Mesenchymal stem cell (in vitro differentiated cells and primary cell): ENCODE data around the gene PDE6C.
A peak's percentile ranks its signal among the peaks of the same experiment; 100 is the strongest.

Experiments
- DNase-seq: peaks from one replicate; pipeline ENCODE4 v3.0.0-alpha.2; 2013
- H2AFZ ChIP-seq: one replicate; pipeline ENCODE4 v1.6.1; 2013; ENCODE audit warnings: low read depth, mild to moderate bottlenecking, control low read depth, inconsistent platforms, low read length, moderate library complexity
- H2AK5ac ChIP-seq: 2 replicates; pipeline ENCODE4 v1.6.1; 2013; ENCODE audit warnings: low read length, moderate library complexity, mild to moderate bottlenecking, inconsistent platforms; ENCODE audit not compliant: severe bottlenecking
- H2BK120ac ChIP-seq: one replicate; pipeline ENCODE4 v1.6.1; 2013; ENCODE audit warnings: low read depth, mild to moderate bottlenecking, inconsistent platforms, low read length, moderate library complexity
- H2BK12ac ChIP-seq, 2 experiments: one replicate each; pipeline ENCODE4 v1.6.1; 2013; ENCODE audit warnings: inconsistent platforms in 2 of 2, low read length in 2 of 2, mild to moderate bottlenecking in 2 of 2, moderate library complexity in 2 of 2, control low read depth in 1 of 2
- H2BK15ac ChIP-seq: one replicate; pipeline ENCODE4 v1.6.1; 2013; ENCODE audit warnings: mild to moderate bottlenecking, low read depth, inconsistent platforms; ENCODE audit not compliant: poor library complexity, severe bottlenecking
- H2BK5ac ChIP-seq: 2 replicates; pipeline ENCODE4 v1.6.1; 2013; ENCODE audit warnings: low read depth, mild to moderate bottlenecking, low read length, control low read depth, inconsistent platforms; ENCODE audit not compliant: poor library complexity, severe bottlenecking
- H3K14ac ChIP-seq, 2 experiments: one replicate each; pipeline ENCODE4 v1.6.1; 2013; ENCODE audit warnings: inconsistent platforms in 2 of 2, low read length in 2 of 2, control low read depth in 1 of 2, mild to moderate bottlenecking in 1 of 2, moderate library complexity in 1 of 2
- H3K18ac ChIP-seq, 2 experiments: one replicate each; pipeline ENCODE4 v1.6.1; 2013; ENCODE audit warnings: inconsistent platforms in 2 of 2, low read length in 2 of 2, control low read depth in 1 of 2, low read depth in 1 of 2, mild to moderate bottlenecking in 1 of 2
- H3K23ac ChIP-seq, 2 experiments: one replicate each; pipeline ENCODE4 v1.6.1; 2013; ENCODE audit warnings: inconsistent platforms in 2 of 2, low read length in 2 of 2, mild to moderate bottlenecking in 2 of 2, moderate library complexity in 2 of 2, control low read depth in 1 of 2
- H3K27ac ChIP-seq: 2 replicates; pipeline ENCODE4 v1.5.1; 2013; ENCODE audit warnings: mild to moderate bottlenecking, moderate library complexity, low read length, control low read depth, inconsistent platforms; ENCODE audit not compliant: poor library complexity, severe bottlenecking
- H3K27me3 ChIP-seq, 2 experiments: 2 replicates each; pipeline versions ENCODE4 v1.6.1 to v1.7.0; 2013; ENCODE audit warnings: low read length in 2 of 2, mild to moderate bottlenecking in 2 of 2, moderate library complexity in 2 of 2, control low read depth in 1 of 2, inconsistent platforms in 1 of 2; ENCODE audit not compliant: control insufficient read depth in 1 of 2, insufficient read depth in 1 of 2
- H3K36me3 ChIP-seq, 2 experiments: 2 replicates each; pipeline versions ENCODE4 v1.6.1 to v1.7.0; 2013; ENCODE audit warnings: low read length in 2 of 2, control low read depth in 1 of 2, inconsistent platforms in 1 of 2, low read depth in 1 of 2, mild to moderate bottlenecking in 1 of 2; ENCODE audit not compliant: insufficient read depth in 2 of 2, control insufficient read depth in 1 of 2
- H3K4ac ChIP-seq, 2 experiments: one replicate each; pipeline ENCODE4 v1.6.1; 2013; ENCODE audit warnings: inconsistent platforms in 2 of 2, low read length in 2 of 2, mild to moderate bottlenecking in 2 of 2, moderate library complexity in 2 of 2, control low read depth in 1 of 2, low read depth in 1 of 2
- H3K4me1 ChIP-seq: 2 replicates; pipeline ENCODE4 v1.6.1; 2013; ENCODE audit warnings: low read depth, low read length, control low read depth; ENCODE audit not compliant: control insufficient read depth, insufficient read depth
- H3K4me2 ChIP-seq: 2 replicates; pipeline ENCODE4 v1.6.1; 2013; ENCODE audit warnings: low read length, mild to moderate bottlenecking, inconsistent platforms; ENCODE audit not compliant: poor library complexity, severe bottlenecking
- H3K4me3 ChIP-seq, 2 experiments: 2 replicates each; pipeline versions ENCODE4 v1.5.1 to v1.7.0; 2013; ENCODE audit warnings: low read length in 2 of 2, mild to moderate bottlenecking in 2 of 2, control low read depth in 1 of 2, low read depth in 1 of 2; ENCODE audit not compliant: insufficient read depth in 1 of 2
- H3K79me1 ChIP-seq: replicated peaks from 2 replicates; pipeline ENCODE4 v1.6.1; 2013; ENCODE audit warnings: mild to moderate bottlenecking, control low read depth, low read length, inconsistent platforms; ENCODE audit not compliant: poor library complexity, severe bottlenecking
- H3K9ac ChIP-seq: 2 replicates; pipeline ENCODE4 v1.7.0; 2013; ENCODE audit warnings: mild to moderate bottlenecking, low read length, moderate library complexity
- H3K9me3 ChIP-seq: 2 replicates; pipeline ENCODE4 v1.7.0; 2013; ENCODE audit warnings: mild to moderate bottlenecking, low read length; ENCODE audit not compliant: control insufficient read depth
- H4K8ac ChIP-seq: one replicate; pipeline ENCODE4 v1.6.1; 2013; ENCODE audit warnings: inconsistent platforms, mild to moderate bottlenecking, low read length, moderate library complexity
- H4K91ac ChIP-seq: one replicate; pipeline ENCODE4 v1.6.1; 2013; ENCODE audit warnings: mild to moderate bottlenecking, low read length, inconsistent platforms
- WGBS: methylation state at CpG from one replicate; pipeline ENCODE4 v1.1.7; 2013; ENCODE audit warnings: mixed read lengths; 5-methylcytosine and 5-hydroxymethylcytosine counted together

The PDE6C gene

DNA sequence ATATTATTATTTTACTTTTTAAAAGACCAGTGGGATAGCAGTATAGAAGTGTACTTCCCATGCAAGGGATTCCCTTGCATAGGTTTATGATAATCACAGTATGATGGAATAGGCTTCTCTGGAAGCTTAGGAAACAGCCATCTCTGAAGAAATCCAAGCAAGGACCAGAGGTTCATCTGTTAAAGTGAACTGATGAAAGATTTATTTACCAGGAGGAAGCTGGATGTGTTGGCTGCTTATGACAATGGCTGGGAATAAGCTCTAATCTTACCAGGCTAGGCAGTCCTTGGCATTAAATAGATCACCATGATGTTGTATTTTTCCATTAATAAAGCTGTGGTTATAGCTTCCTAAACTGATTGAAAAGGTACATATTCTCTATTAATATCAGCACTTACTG lies 58.0 kb downstream of the PDE6C start:
- H4K8ac ChIP-seq = no peak overlapping the region
- no peak overlapping the region for H2BK12ac ChIP-seq
- no peak overlapping the region for H3K4me2 ChIP-seq
- H2BK5ac ChIP-seq = no peak overlapping the region
- no peaks in the 10 kb centered on the region for H3K9me3 ChIP-seq
- H3K27ac ChIP-seq = no peak overlapping the region
- H3K14ac ChIP-seq = no peak overlapping the region
- H3K4ac ChIP-seq = no peak overlapping the region
- peaks cover 0 to 93% of the 10 kb centered on the region in 2 experiments for H3K36me3 ChIP-seq
- no peak overlapping the region for H3K23ac ChIP-seq
- H3K9ac ChIP-seq = no peak overlapping the region
- H3K79me1 ChIP-seq = no peaks in the 10 kb centered on the region
- H3K4me1 ChIP-seq = no peaks in the 10 kb centered on the region
- H2BK15ac ChIP-seq = no peak overlapping the region
- H4K91ac ChIP-seq = no peak overlapping the region
- H3K18ac ChIP-seq = no peak overlapping the region
- H3K27me3 ChIP-seq = no peaks in the 10 kb centered on the region
- DNase-seq = no peak
- no peak overlapping the region for H2AFZ ChIP-seq
- H3K4me3 ChIP-seq = no peak overlapping the region
- no peak overlapping the region for H2AK5ac ChIP-seq
- no peak overlapping the region for H2BK120ac ChIP-seq

DNA sequence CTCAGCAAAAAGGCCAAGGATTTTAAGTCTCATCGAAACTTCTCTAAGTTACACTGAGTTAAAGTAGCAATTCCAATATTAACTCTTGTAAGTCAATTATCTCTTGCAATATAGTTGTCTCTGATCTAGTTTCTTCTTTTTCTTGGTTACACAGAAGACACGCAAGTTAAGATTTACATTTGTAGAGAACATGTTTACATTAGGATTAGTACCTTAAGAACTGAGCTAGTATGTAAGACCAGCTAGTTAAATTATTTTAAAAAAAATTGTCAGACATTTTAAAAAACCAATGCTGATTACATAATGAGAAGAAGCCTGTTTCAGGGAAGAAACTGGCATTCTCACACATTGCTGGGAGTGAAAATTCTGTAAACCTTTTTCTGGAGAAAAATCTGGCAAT lies 58.7 kb downstream of the PDE6C start:
- DNase-seq = peak; percentile 22
- Histone ChIP-seq H3K9ac (no peak overlapping the region), H2AFZ (no peak overlapping the region), H3K4me3 (no peak overlapping the region), H2BK15ac (no peak overlapping the region), H2BK5ac (no peak overlapping the region), H3K9me3 (no peaks in the 10 kb centered on the region), H2AK5ac (no peak overlapping the region), H2BK12ac (no peak overlapping the region), H3K23ac (no peak overlapping the region), H3K36me3 (peaks cover 0 to 93% of the 10 kb centered on the region in 2 experiments), H3K79me1 (no peaks in the 10 kb centered on the region), H3K27me3 (no peaks in the 10 kb centered on the region), H4K91ac (no peak overlapping the region), H4K8ac (no peak overlapping the region), H3K27ac (no peak overlapping the region), H3K4ac (no peak overlapping the region), H3K18ac (no peak overlapping the region), H2BK120ac (no peak overlapping the region), H3K4me2 (no peak overlapping the region), H3K14ac (no peak overlapping the region), H3K4me1 (no peaks in the 10 kb centered on the region)
- WGBS = no CpG with 5 or more reads among the region's 2 CpGs

DNA sequence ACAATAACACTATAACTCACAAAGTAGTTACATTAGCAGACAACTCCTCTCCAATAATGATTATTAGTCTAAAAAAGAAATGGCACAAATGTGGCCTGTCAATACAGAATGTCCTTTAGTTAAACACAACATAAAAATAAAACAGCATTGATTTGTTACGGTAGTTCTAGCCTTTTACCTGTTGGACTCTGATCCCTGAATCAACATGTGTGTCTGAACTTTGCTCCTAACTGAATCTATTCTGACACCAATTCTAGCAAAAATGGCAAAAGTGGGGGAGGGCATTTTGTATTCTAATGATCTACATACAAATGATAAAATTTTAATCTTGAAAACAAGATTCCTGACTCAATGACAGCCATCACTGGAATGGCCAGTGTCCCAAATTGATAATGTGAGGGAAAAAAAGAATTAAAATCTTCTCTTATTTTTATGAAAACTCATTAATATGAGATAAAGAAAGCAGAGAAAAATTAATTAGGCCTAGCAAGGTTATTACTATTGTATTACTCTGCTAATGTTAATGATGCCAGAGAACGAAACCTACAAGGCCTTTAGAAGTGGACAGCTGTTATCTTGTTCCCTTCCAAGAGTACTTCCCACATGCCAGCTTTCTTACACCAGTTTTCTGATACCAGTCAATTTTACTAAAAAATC lies 59.8 kb downstream of the PDE6C start:
- Histone ChIP-seq H3K4me1 (no peaks in the 10 kb centered on the region), H3K27me3 (no peaks in the 10 kb centered on the region), H3K4me3 (no peak overlapping the region), H3K79me1 (no peaks in the 10 kb centered on the region), H2BK120ac (no peak overlapping the region), H3K9ac (no peak overlapping the region), H3K9me3 (no peaks in the 10 kb centered on the region), H2BK12ac (no peak overlapping the region), H2AFZ (no peak overlapping the region), H3K27ac (no peak overlapping the region), H2AK5ac (no peak overlapping the region), H2BK15ac (no peak overlapping the region), H4K8ac (no peak overlapping the region), H2BK5ac (no peak overlapping the region), H3K4ac (no peak overlapping the region), H3K4me2 (no peak overlapping the region), H3K14ac (no peak overlapping the region), H3K18ac (no peak overlapping the region), H3K36me3 (peaks cover 0 to 94% of the 10 kb centered on the region in 2 experiments), H4K91ac (no peak overlapping the region), H3K23ac (no peak overlapping the region)
- DNase-seq = no peak
- WGBS = 100% methylated on average over 1 of the region's 2 CpGs

DNA sequence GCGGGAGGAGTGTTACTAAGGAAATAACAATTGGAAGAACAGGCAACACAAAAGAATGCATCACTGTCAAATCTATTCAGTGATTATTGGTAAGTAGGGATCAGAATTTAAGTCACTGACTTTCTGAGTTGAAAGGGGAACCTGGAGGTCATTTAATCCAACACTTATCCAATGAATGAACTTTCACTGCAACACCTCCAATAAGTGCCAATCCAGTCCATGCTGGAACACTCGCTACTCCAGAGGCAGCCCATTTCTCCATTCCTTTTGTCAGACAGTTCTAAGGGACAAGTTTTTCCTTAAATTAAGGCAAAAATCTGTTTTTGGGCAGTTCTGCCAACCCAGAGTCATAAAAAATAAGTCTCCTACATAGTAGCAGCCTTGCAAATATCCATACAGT lies 60.6 kb downstream of the PDE6C start:
- H3K9me3 ChIP-seq = no peaks in the 10 kb centered on the region
- H3K4me1 ChIP-seq = no peaks in the 10 kb centered on the region
- H3K14ac ChIP-seq = no peak overlapping the region
- peaks cover 0 to 94% of the 10 kb centered on the region in 2 experiments for H3K36me3 ChIP-seq
- H2BK5ac ChIP-seq = no peak overlapping the region
- 96% methylated on average over 1 of the region's 2 CpGs for WGBS
- no peak overlapping the region for H4K8ac ChIP-seq
- H2AFZ ChIP-seq = no peak overlapping the region
- H2AK5ac ChIP-seq = no peak overlapping the region
- no peaks in the 10 kb centered on the region for H3K27me3 ChIP-seq
- no peak overlapping the region for H2BK15ac ChIP-seq
- no peak overlapping the region for H3K4me3 ChIP-seq
- no peaks in the 10 kb centered on the region for H3K79me1 ChIP-seq
- H3K4me2 ChIP-seq = no peak overlapping the region
- no peak overlapping the region for H3K18ac ChIP-seq
- H3K4ac ChIP-seq = no peak overlapping the region
- H4K91ac ChIP-seq = no peak overlapping the region
- no peak overlapping the region for H3K9ac ChIP-seq
- no peak overlapping the region for H3K27ac ChIP-seq
- H2BK120ac ChIP-seq = no peak overlapping the region
- no peak overlapping the region for H3K23ac ChIP-seq
- H2BK12ac ChIP-seq = no peak overlapping the region
- no peak for DNase-seq
